ENCODE data around the gene ANKMY1. TPM values are rescaled to one million over a fixed set of nuclear protein-coding genes. Genes with fewer than 3 reads are reported as not detected.

The ANKMY1 gene
- total and polyA plus RNA-seq, 2 experiments from 2014 or later, result 5.1 to 10.1 TPM

- Histone ChIP-seq H3F3A (ENCODE audit: insufficient read depth) (no peaks in the 10 kb centered on the region), H3K9me3 (ENCODE audit: low read depth) (no peaks in the 10 kb centered on the region), H4K20me1 (ENCODE audit: insufficient read depth) (no peaks in the 10 kb centered on the region), H3K9ac (no peak overlapping the region), H3K27me3 (replicated peaks; ENCODE audit: insufficient read depth) (no peaks in the 10 kb centered on the region), H3K79me2 (ENCODE audit: insufficient read depth) (peaks cover 60% of the 10 kb centered on the region), H3K4me2 (ENCODE audit: unreplicated experiment) (no peak overlapping the region), H3K4me3 (no peak overlapping the region), H3K36me3 (ENCODE audit: low read depth) (no peaks in the 10 kb centered on the region), H2AFZ (no peak overlapping the region), H3K9me2 (ENCODE audit: insufficient read depth) (no peaks in the 10 kb centered on the region), H3K27ac (no peak overlapping the region), H3K4me1 (ENCODE audit: insufficient read depth) (no peaks in the 10 kb centered on the region)
- TF ChIP-seq EZH2phosphoT487 (IDR thresholded peaks at IDR 0.05; ENCODE audit: insufficient read depth, low read depth) (no peak), EZH2 (IDR thresholded peaks at IDR 0.05; ENCODE audit: insufficient read depth, poor library complexity, severe bottlenecking) (no peak)
- WGBS, 2 experiments (ENCODE audit: low coverage in 1 of 2, low lambda C conversion rate in 2 of 2, missing lambda C conversion rate in 2 of 2), result 93% methylated on average over 23 to 25 of the region's 27 CpGs
- in situ Hi-C loops (cut with MboI), result no loop called here
- no peak for DNase-seq
These were observed 116.3 kb downstream of the ANKMY1 start for GRCh38 chr2:240441326-240441992.

- in situ Hi-C loops (cut with MboI), result no loop called here
- no peak for TF ChIP-seq EZH2 (IDR thresholded peaks at IDR 0.05; ENCODE audit: insufficient read depth, poor library complexity, severe bottlenecking)
- no peak for TF ChIP-seq EZH2phosphoT487 (IDR thresholded peaks at IDR 0.05; ENCODE audit: insufficient read depth, low read depth)
- no peaks in the 10 kb centered on the region for H3K9me2 ChIP-seq (ENCODE audit: insufficient read depth)
- no peak for DNase-seq
- H2AFZ ChIP-seq, result no peak overlapping the region
- H3F3A ChIP-seq (ENCODE audit: insufficient read depth), result no peaks in the 10 kb centered on the region
- no peak overlapping the region for H3K9ac ChIP-seq
- H3K4me3 ChIP-seq, result no peak overlapping the region
- H3K9me3 ChIP-seq (ENCODE audit: low read depth), result no peaks in the 10 kb centered on the region
- no peaks in the 10 kb centered on the region for H3K4me1 ChIP-seq (ENCODE audit: insufficient read depth)
- H3K27ac ChIP-seq, result no peak overlapping the region
- H4K20me1 ChIP-seq (ENCODE audit: insufficient read depth), result no peaks in the 10 kb centered on the region
- peaks cover 61% of the 10 kb centered on the region for H3K79me2 ChIP-seq (ENCODE audit: insufficient read depth)
- H3K27me3 ChIP-seq (replicated peaks; ENCODE audit: insufficient read depth), result no peaks in the 10 kb centered on the region
- H3K4me2 ChIP-seq (ENCODE audit: unreplicated experiment), result no peak overlapping the region
- WGBS, 2 experiments (ENCODE audit: low coverage in 1 of 2, low lambda C conversion rate in 2 of 2, missing lambda C conversion rate in 2 of 2), result 96 to 100% methylated on average over 16 to 18 of the region's 18 CpGs
- H3K36me3 ChIP-seq (ENCODE audit: low read depth), result no peaks in the 10 kb centered on the region
These were observed 117.0 kb downstream of the ANKMY1 start for GRCh38 chr2:240440704-240441320.

GRCh38 chr2:240440251-240440650 is 117.5 kb downstream of the ANKMY1 start:
- Histone ChIP-seq H4K20me1 (ENCODE audit: insufficient read depth) (no peaks in the 10 kb centered on the region), H3K4me1 (ENCODE audit: insufficient read depth) (no peaks in the 10 kb centered on the region), H3K4me3 (no peak overlapping the region), H3K27ac (no peak overlapping the region), H3K79me2 (ENCODE audit: insufficient read depth) (peaks cover 59% of the 10 kb centered on the region), H3F3A (ENCODE audit: insufficient read depth) (no peaks in the 10 kb centered on the region), H2AFZ (no peak overlapping the region), H3K4me2 (ENCODE audit: unreplicated experiment) (no peak overlapping the region), H3K9me2 (ENCODE audit: insufficient read depth) (no peaks in the 10 kb centered on the region), H3K36me3 (ENCODE audit: low read depth) (no peaks in the 10 kb centered on the region), H3K9ac (no peak overlapping the region), H3K27me3 (replicated peaks; ENCODE audit: insufficient read depth) (no peaks in the 10 kb centered on the region), H3K9me3 (ENCODE audit: low read depth) (no peaks in the 10 kb centered on the region)
- in situ Hi-C loops (cut with MboI), result no loop called here
- WGBS, 2 experiments (ENCODE audit: low coverage in 1 of 2, low lambda C conversion rate in 2 of 2, missing lambda C conversion rate in 2 of 2), result 96 to 98% methylated on average over 10 to 12 of the region's 12 CpGs
- no peak for TF ChIP-seq EZH2phosphoT487 (IDR thresholded peaks at IDR 0.05; ENCODE audit: insufficient read depth, low read depth)
- no peak for TF ChIP-seq EZH2 (IDR thresholded peaks at IDR 0.05; ENCODE audit: insufficient read depth, poor library complexity, severe bottlenecking)
- DNase-seq, result no peak

GRCh38 chr2:240439698-240440151 is 118.1 kb downstream of the ANKMY1 start:
- DNase-seq, result no peak
- 95 to 97% methylated on average over 11 to 15 of the region's 15 CpGs for WGBS, 2 experiments (ENCODE audit: low coverage in 1 of 2, low lambda C conversion rate in 2 of 2, missing lambda C conversion rate in 2 of 2)
- H3K36me3 ChIP-seq (ENCODE audit: low read depth), result no peaks in the 10 kb centered on the region
- H3K27ac ChIP-seq, result no peak overlapping the region
- H3K4me3 ChIP-seq, result no peak overlapping the region
- no peak overlapping the region for H2AFZ ChIP-seq
- no peaks in the 10 kb centered on the region for H3K9me3 ChIP-seq (ENCODE audit: low read depth)
- H3F3A ChIP-seq (ENCODE audit: insufficient read depth), result no peaks in the 10 kb centered on the region
- in situ Hi-C loops (cut with MboI), result loop anchor here (5.0 kb wide), 1 partner anchor 207 kb away; no protein-coding TSS in a partner anchor
- H3K4me2 ChIP-seq (ENCODE audit: unreplicated experiment), result no peak overlapping the region
- TF ChIP-seq EZH2 (IDR thresholded peaks at IDR 0.05; ENCODE audit: insufficient read depth, poor library complexity, severe bottlenecking), result no peak
- TF ChIP-seq EZH2phosphoT487 (IDR thresholded peaks at IDR 0.05; ENCODE audit: insufficient read depth, low read depth), result no peak
- no peaks in the 10 kb centered on the region for H4K20me1 ChIP-seq (ENCODE audit: insufficient read depth)
- no peaks in the 10 kb centered on the region for H3K27me3 ChIP-seq (replicated peaks; ENCODE audit: insufficient read depth)
- H3K9me2 ChIP-seq (ENCODE audit: insufficient read depth), result no peaks in the 10 kb centered on the region
- H3K4me1 ChIP-seq (ENCODE audit: insufficient read depth), result no peaks in the 10 kb centered on the region
- no peak overlapping the region for H3K9ac ChIP-seq
- peaks cover 53% of the 10 kb centered on the region for H3K79me2 ChIP-seq (ENCODE audit: insufficient read depth)
